ENCODE results near the gene HMGCLL1.

DNA sequence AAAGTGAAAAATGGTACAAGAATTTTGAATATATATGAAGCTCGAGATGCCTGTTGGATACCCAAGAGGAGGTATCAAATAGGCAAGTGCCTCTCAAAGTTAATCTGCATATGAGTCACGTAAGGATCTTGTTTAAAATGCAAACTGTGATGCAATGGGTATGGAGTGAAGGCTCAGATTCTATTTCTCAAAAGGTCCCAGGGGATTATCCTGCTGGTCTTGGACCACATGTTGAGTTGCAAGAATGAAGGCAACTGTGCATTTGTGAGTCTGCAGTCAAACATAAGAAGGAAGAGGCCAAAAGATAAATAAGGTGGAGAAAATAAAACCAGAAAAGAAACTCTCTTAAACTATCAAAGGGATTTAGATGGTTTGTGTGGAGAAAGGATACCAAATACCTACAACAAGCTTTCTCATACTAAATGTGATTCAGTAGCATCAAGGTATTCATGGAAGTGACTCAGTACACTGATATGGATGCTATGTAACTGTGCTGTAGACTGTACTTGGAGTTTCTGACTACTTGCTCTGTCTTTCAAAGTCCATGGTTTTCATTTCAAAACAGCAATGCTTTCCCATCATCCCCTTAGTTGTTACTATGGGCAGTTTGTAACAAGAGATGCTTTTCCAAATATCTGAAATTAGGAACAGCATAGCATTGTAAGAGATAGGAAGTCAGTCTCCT is 145.4 kb downstream of the HMGCLL1 start:
- TF ChIP-seq, protein P1, sequence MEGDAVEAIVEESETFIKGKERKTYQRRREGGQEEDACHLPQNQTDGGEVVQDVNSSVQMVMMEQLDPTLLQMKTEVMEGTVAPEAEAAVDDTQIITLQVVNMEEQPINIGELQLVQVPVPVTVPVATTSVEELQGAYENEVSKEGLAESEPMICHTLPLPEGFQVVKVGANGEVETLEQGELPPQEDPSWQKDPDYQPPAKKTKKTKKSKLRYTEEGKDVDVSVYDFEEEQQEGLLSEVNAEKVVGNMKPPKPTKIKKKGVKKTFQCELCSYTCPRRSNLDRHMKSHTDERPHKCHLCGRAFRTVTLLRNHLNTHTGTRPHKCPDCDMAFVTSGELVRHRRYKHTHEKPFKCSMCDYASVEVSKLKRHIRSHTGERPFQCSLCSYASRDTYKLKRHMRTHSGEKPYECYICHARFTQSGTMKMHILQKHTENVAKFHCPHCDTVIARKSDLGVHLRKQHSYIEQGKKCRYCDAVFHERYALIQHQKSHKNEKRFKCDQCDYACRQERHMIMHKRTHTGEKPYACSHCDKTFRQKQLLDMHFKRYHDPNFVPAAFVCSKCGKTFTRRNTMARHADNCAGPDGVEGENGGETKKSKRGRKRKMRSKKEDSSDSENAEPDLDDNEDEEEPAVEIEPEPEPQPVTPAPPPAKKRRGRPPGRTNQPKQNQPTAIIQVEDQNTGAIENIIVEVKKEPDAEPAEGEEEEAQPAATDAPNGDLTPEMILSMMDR (IDR thresholded peaks at IDR 0.05; ENCODE audit: borderline replicate concordance, extremely low read depth, low read length, poor library complexity, severe bottlenecking), result no peak
- TF ChIP-seq EZH2 (IDR thresholded peaks at IDR 0.05; ENCODE audit: borderline replicate concordance, low read depth, low read length, severe bottlenecking), result no peak

Data from DND-41 (cell line).